Prostate gland (tissue), 2 donors: ENCODE data around the gene ATAD2B.

ENCODE experiments used
- POLR2A ChIP-seq: fragments of 450-650 bp; IDR thresholded peaks from one replicate; pipeline ENCODE4 v1.6.1; 2016; ENCODE audit warnings: antibody characterized with exemption, mild to moderate bottlenecking
- POLR2AphosphoS5 ChIP-seq: sonication (generic); formaldehyde crosslinking; IDR thresholded peaks from one replicate; pipeline ENCODE4 v1.6.1; 2017; ENCODE audit warnings: antibody characterized with exemption
- TF ChIP-seq, protein P1 (sequence below), 4 experiments: fragments of 200-600 bp in 2 of 4; fragments of 450-650 bp in 2 of 4; sonication (generic) in 2 of 4; IDR thresholded peaks; 1 replicate in 3 of 4; 2 replicates in 1 of 4; pipeline ENCODE4 v1.5.1; 2016 to 2019; ENCODE audit warnings: antibody characterized with exemption in 4 of 4, mild to moderate bottlenecking in 2 of 4, moderate library complexity in 2 of 4

DNA sequence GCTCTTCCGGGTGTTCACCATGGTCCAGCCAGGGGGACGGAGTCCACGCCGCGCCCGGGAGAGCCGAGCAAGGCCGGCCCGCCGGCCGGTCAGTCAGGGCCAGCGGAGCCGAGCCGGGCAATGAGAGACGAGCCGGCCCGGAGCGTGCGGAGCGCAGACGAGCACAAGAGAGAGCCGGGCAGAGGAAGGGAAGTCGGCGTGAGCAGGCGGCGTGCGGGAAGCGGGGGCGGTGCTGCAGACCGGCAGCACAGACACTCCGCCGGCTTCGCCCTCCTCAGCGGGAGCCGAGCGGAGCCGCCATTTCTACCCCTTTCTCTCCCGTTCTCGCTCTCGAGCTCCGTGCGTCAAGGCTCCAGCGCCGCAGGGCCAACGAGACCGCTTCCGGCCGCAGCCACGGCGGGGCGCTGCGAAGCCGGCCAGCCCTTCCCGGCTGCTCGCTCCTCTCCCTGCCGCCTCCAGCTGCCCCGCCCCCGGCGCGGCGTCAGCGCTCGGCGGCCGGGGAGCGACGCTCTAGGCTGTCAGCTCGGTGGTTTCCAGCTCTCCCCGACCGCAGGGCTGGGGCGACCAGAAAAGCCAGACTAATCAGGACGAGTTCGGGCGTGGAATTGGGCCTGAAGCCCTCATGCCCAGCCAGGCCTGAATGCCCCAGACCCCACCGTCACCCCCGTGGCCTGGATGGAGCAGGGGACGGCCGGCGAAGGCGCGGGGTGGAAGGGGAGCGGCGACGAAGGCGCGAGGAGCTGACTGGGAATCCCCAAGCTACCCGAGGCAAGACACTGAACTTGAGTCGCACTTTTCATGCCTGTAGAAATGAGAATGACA lies at the start of gene ATAD2B:
- peak; percentile 85 for TF ChIP-seq POLR2A
- TF ChIP-seq, protein P1, sequence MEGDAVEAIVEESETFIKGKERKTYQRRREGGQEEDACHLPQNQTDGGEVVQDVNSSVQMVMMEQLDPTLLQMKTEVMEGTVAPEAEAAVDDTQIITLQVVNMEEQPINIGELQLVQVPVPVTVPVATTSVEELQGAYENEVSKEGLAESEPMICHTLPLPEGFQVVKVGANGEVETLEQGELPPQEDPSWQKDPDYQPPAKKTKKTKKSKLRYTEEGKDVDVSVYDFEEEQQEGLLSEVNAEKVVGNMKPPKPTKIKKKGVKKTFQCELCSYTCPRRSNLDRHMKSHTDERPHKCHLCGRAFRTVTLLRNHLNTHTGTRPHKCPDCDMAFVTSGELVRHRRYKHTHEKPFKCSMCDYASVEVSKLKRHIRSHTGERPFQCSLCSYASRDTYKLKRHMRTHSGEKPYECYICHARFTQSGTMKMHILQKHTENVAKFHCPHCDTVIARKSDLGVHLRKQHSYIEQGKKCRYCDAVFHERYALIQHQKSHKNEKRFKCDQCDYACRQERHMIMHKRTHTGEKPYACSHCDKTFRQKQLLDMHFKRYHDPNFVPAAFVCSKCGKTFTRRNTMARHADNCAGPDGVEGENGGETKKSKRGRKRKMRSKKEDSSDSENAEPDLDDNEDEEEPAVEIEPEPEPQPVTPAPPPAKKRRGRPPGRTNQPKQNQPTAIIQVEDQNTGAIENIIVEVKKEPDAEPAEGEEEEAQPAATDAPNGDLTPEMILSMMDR (IDR thresholded peaks at IDR 0.05) = peak; percentile 77 to 97 (median 90)
- TF ChIP-seq POLR2AphosphoS5 = peak; percentile 87
